ENCODE data around the gene BRPF3.
"Not testable (repeated sequence)": the region's sequence is repeated elsewhere in the genome, so short reads cannot be mapped to it uniquely, and the experiment has no call there.

The BRPF3 gene

GRCh38 chr6:36200998-36201596 is 4.6 kb downstream of the BRPF3 start:
- no peak for DNase-seq

- no peak for DNase-seq
These were observed 5.1 kb downstream of the BRPF3 start for GRCh38 chr6:36201612-36202011.

DNA sequence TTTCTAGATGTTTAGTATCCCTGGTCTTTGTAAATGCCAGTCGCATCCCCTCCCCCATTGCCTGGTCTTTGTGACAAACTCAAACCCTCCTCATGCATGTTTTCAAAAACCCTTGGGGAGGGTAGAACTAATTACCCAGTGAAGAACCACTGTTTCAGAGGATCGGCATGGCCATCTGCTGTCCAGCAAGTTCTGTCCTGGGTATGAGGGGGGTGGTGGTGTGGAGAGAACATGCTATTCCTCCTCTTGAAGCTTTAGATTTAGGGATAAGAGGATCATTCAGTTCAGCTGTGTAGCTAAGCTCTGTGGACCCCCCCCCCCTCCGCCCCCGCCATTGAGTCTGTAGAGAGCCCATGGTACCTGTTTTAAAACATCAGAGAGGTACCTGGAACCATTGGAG is 5.6 kb downstream of the BRPF3 start:
- no peak for DNase-seq

DNA sequence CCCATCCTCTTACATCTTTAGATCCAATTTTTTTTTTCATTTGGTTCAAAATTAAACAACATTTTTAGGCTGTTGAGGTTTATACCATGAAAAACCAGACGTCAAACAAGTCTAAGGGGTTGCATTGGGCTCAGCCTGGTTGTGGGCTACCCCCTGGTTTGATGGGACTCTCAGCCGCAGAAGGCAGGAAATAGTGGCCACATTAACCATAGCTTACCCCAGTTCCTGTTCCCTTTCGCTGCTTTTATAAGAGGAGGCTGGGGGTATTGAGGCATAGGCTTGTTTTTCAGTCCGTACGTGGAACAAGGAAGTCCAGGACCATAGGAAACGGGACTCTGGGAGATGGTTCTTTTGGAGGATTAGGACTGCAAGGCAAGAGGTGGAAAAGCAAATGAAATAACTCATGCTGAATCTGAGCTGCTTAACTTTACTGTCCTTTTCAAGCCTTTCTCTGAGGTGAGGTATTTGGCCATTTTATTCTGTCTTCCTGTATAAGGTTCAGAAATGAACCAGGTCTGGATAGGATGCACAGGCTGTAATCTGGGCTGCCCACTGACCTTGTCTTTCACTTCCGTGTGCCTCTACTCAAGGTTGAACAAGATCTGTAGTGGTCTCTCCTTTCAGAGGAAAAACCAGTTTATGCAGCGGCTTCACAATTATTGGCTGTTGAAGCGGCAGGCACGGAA is 7.7 kb downstream of the BRPF3 start:
- DNase-seq = peak; percentile 82

DNA sequence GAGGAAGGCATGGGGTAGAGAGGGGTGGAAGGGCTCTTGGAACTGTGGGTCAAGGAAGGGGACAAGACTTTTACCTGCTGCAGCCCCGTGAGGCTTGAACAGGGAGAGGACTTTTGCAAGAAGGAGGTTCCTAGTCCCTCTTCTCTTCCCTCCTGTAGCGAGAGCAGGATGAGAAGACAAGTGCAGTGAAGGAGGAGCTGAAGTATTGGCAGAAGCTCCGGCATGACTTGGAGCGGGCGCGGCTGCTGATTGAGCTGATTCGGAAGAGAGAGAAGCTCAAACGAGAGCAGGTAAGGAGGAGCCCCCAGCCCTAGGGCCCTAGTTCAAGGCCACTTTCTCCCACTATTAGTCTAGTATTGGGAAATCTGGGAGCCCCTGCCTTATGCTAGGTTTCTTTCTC is 10.6 kb downstream of the BRPF3 start:
- DNase-seq = no peak

GRCh38 chr6:36209606-36210005 is 13.1 kb downstream of the BRPF3 start:
- no peak for DNase-seq

DNA sequence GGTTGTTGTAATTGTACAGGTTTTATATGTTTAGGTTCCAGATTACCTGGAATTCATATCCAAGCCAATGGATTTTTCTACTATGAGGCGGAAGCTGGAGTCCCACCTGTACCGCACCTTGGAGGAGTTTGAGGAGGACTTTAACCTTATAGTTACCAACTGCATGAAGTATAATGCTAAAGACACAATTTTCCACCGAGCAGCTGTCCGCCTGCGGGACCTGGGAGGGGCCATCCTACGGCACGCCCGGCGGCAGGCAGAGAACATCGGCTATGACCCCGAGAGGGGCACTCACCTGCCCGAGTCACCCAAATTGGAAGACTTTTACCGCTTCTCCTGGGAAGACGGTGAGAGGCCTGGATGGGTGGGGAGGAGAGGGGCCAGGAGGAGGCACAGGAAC is 13.6 kb downstream of the BRPF3 start:
- DNase-seq = no peak

DNA sequence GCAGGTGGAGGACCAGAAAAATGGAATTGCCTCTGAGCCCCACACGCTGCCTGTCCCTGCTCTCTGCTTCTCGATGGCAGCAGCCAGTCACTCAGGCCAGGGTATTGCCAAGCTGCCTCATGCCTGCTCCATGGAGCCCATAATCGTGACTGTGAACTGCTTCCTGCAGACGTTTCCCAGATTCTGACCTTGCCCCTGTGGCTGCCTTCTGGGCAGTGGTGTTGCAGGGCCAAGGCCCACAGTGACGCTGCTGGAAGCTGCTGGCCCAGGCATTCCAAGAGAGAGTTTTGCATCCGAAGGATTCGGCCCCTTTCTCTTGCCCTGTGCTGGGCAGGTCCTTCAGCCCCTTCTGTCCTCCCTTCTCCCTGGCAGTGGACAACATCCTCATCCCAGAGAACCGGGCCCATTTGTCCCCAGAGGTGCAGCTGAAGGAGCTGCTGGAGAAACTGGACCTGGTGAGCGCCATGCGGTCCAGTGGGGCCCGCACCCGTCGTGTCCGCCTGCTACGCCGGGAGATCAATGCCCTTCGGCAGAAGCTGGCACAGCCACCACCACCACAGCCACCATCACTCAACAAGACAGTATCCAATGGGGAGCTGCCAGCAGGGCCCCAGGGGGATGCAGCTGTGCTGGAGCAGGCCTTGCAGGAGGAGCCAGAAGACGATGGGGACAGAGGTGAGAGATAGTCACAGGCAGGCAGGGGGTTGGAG is 14.5 kb downstream of the BRPF3 start:
- DNase-seq = no peak

DNA sequence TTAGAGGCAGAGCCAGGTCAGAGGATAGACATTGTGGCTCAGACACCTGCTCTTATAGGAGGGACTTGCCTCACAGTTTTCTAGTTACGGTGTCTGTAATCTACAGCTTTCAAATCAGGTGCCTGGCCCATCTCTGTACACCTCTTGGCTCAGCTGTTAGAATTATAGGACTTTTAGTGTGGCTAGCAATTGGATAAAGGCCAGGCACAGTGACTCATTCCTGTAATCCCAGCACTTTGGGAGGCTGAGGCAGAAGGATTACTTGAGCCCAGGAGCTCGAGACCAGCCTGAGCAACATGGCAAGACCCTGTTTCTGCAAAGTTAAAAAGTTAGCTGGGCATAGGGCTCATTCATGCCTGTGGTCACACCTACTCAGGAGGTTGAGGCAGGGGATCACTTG is 20.0 kb downstream of the BRPF3 start:
- no peak for DNase-seq

GRCh38 chr6:36217188-36217587 is 20.6 kb downstream of the BRPF3 start:
- DNase-seq = peak; percentile 18

- no peak for DNase-seq
These were observed 21.4 kb downstream of the BRPF3 start for GRCh38 chr6:36217946-36218345.

DNA sequence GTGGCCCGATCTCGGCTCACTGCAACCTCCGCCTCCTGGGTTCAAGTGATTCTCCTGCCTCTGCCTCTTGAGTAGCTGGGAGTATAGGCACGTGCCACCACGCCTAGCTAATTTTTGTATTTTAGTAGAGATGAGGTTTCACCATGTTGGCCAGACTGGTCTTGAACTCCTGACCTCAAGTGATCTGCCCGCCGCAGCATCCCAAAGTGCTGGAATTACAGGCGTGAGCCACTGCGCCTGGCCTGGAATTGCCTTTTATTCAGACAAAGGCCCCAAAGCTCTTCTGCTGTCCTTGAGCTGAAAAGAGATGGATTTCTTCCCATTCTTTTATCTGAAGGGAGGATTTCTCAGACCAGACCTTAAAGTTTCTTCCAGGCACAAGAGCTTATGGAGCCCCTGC is 22.0 kb downstream of the BRPF3 start:
- not testable (repeated sequence) for DNase-seq

DNA sequence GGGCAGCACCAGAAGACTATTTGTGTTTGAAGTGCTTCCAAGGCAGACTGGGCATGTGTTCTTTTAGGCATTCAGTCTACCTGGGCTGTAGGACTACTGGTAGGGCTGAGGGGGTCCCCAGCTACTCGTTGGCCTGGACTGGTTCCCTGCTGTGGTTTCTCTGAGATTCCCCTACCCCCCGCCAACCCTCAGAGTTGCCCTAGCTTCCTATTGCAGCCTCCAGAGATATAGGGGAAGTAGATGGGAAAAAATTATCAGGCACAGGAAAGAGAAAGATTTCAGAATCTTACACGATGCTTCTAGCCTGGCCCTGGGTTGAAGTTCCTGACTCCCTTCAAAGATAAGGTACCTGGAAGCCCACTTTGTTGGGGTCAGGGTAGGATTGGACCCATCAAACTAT is 22.5 kb downstream of the BRPF3 start:
- DNase-seq = no peak

GRCh38 chr6:36220226-36220625 is 23.7 kb downstream of the BRPF3 start:
- DNase-seq = no peak

GRCh38 chr6:36221674-36222073 is 25.1 kb downstream of the BRPF3 start:
- DNase-seq = no peak

DNA sequence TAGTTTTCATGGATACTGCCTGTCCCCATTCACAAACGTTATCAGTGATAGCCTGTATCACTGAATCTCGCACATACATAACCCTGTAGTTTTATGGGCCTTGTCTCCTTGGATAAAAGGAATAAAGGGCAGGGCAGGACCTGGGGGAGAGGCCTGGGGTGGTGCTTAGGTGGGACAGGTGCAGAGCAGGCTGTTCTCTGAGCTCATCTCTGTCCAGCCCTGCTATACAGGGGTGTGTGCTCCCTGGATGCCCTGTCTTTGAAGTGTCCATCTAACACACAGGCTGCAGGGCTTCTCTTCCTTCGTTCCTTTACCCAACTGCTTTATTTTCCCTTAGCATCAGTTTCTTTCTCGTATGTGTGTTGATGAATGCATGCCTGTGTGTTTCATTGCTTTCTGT is 26.4 kb downstream of the BRPF3 start:
- DNase-seq = no peak

- no peak for DNase-seq
These were observed 27.2 kb downstream of the BRPF3 start for GRCh38 chr6:36223706-36224105.

- DNase-seq = peak; percentile 56
These were observed 28.4 kb downstream of the BRPF3 start for GRCh38 chr6:36224918-36225461.

DNA sequence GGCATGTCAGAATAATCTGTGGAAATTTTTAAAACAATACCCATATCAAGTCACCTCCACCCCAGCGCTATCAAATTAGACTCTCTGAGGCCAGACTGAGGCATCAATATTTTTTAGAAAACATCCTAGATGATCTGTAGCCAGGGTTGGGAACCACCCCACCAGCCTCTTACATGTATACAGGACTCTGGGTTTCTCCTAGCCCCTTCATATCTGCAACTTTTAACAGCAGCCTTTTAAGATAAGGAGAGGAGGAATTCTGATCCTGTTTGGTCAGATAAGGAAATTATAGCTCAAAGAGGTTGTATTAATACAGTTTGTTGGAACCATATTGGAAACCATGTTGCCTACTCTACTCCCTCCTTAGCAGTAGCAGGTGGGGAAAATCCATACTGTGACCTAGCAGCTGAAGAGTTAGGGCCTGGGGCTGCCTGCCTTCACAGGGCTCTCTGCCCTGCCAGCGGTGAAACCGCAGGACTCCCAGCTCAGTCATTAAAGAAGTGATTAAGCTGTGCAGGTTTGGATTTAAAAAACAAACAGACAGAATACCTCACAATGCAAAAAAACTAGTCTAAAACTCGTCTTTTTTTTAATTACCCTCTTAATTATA is 30.0 kb downstream of the BRPF3 start:
- DNase-seq = peak; percentile 22

GRCh38 chr6:36227379-36228228 is 31.1 kb downstream of the BRPF3 start:
- no peak for DNase-seq

DNA sequence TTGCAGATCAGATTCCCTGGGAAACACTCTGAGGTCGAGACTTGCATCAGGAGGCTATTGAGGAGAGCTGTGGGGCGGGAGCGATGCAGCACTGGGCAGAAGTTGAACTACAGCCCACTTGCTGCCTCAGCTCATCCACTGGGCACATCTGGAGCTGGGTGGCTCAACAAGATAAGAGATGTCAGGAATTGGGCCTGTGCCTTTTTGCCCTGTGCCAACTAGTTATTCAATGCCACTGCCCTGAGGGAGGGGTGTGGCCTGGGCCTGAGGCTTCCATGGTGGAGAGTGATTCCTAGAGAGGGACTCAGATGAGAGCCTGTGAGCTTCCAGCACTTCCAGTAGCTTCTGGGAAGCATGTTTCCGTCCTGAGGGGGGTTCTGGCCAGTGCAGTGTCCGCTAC is 32.7 kb downstream of the BRPF3 start:
- peak; percentile 50 for DNase-seq

DNA sequence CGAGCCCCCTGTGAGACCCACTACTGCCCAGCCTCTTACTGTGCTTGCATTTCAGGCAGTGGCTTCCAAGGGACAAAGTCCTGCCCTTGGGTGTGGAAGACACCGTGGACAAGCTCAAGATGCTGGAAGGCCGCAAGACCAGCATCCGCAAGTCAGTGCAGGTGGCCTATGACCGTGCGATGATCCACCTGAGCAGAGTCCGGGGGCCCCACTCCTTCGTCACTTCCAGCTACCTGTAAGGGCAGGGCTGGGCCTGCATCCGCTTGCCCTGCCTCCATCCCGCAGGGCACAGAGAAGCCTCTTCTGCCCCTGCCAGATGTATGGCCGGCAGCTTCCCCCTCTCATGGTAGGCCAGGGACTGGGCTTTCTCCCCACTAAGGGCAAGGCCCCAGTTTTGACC is 33.8 kb downstream of the BRPF3 start:
- no peak for DNase-seq

DNA sequence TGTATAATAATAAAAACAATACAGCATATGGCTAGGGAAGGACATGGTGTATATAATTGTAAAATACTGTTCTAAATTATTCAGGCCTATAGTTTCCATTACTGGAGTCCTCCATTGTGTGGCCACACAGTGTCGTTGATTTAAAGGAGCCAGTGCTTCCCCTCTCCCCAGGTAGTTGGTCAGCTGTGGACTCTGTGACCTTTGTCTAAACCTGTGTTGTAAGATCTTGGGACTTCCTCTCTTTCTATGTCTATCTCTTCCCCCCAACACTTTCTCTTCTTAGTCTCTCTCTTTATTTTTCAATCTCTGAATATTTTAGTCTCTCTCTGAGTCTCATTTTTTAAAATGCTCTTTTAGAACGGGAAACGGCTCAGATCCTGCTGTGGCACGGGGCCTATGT is 35.6 kb downstream of the BRPF3 start:
- no peak for DNase-seq
